Osteoblast (primary cell): Measurements from ENCODE around the gene ZNF467. TPM values are rescaled to one million over a fixed set of nuclear protein-coding genes. Genes with fewer than 3 reads are reported as not detected.

Experiments used
- DNase-seq: peaks from one replicate; pipeline ENCODE4 v3.0.0; 2011; ENCODE audit warnings: low spot score, mixed read lengths; ENCODE audit not compliant: insufficient read length; ENCODE audit errors: missing footprints
- H2AFZ ChIP-seq: 2 replicates; pipeline ENCODE4 v1.6.0; 2011; ENCODE audit warnings: mild to moderate bottlenecking, low read length
- H3K27ac ChIP-seq: 2 replicates; pipeline ENCODE4 v1.5.1; 2011; ENCODE audit warnings: mild to moderate bottlenecking, low read depth, low read length, moderate library complexity
- H3K27me3 ChIP-seq: 2 replicates; pipeline ENCODE4 v1.6.0; 2012; ENCODE audit warnings: mild to moderate bottlenecking, control low read depth, inconsistent platforms, low read length, moderate library complexity; ENCODE audit not compliant: insufficient read depth
- H3K36me3 ChIP-seq: 2 replicates; pipeline ENCODE4 v1.5.1; 2011; ENCODE audit warnings: mild to moderate bottlenecking, low read length, control low read depth, moderate library complexity; ENCODE audit not compliant: insufficient read depth
- H3K4me1 ChIP-seq: 2 replicates; pipeline ENCODE4 v1.5.1; 2011; ENCODE audit warnings: mild to moderate bottlenecking, low read length, control low read depth, moderate library complexity; ENCODE audit not compliant: insufficient read depth
- H3K4me2 ChIP-seq: 2 replicates; pipeline ENCODE4 v1.6.0; 2011; ENCODE audit warnings: mild to moderate bottlenecking, low read length; ENCODE audit not compliant: insufficient read depth
- H3K4me3 ChIP-seq: fragments of 200-600 bp; sonication (generic); 3 replicates; pipeline ENCODE4 v1.5.1; 2012; ENCODE audit warnings: mild to moderate bottlenecking, low read length, inconsistent platforms; ENCODE audit not compliant: insufficient read depth
- H3K79me2 ChIP-seq: 2 replicates; pipeline ENCODE4 v1.6.0; 2012; ENCODE audit warnings: mild to moderate bottlenecking, low read length, control low read depth, inconsistent platforms; ENCODE audit not compliant: insufficient read depth
- H3K9me3 ChIP-seq: 2 replicates; pipeline ENCODE4 v1.5.1; 2011; ENCODE audit warnings: low read depth, low read length, control low read depth
- H4K20me1 ChIP-seq: 2 replicates; pipeline ENCODE4 v1.6.0; 2012; ENCODE audit warnings: mild to moderate bottlenecking, low read length, control low read depth; ENCODE audit not compliant: insufficient read depth
- total RNA-seq: library from RNA; depleted of rRNA; stranded (reverse); fragments of >200 nt; gene quantifications from 2 replicates; pipeline ENCODE4 v1.2.3, GENCODE V29; 2012
- TF ChIP-seq, protein P1 (sequence below): IDR thresholded peaks from 2 replicates; pipeline ENCODE4 v1.5.1; 2011; ENCODE audit warnings: mild to moderate bottlenecking, low read depth, low read length, moderate library complexity; ENCODE audit errors: extremely low read depth

ZNF467 gene
- total RNA-seq, 1 donor = not detected

DNA sequence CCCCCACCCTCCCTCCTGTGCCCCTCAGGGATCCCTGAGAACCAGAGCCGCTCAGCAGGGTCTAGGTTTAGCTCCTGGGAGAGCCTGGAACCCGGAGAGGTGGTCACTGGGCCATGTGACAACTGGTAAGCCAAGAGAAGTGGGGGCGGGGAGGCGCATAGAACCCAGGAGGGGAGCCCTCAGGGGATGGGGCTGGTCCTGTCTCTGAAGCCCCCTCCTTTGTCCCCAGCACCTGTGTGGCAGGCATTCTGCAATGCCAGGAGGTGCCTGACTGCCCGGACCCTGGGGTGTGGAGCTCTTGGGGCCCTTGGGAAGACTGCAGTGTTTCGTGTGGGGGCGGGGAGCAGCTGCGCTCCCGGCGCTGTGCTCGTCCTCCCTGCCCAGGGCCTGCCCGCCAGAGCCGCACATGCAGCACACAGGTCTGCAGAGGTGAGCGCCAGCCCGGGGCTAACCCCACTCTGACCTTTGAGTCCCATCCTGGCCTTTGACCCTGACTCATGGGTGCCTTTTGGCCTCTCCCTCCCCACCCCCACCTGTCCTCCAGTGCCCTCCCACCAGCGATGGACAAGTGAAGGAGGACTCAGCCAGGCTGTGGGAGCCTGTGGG is 42.4 kb upstream of the ZNF467 start:
- Histone ChIP-seq H3K27ac (no peak overlapping the region), H3K27me3 (no peaks in the 10 kb centered on the region), H3K79me2 (no peaks in the 10 kb centered on the region), H3K36me3 (no peaks in the 10 kb centered on the region), H2AFZ (no peak overlapping the region), H3K9me3 (no peaks in the 10 kb centered on the region), H3K4me1 (no peaks in the 10 kb centered on the region), H4K20me1 (no peaks in the 10 kb centered on the region), H3K4me2 (no peak overlapping the region), H3K4me3 (no peak overlapping the region)
- TF ChIP-seq, protein P1, sequence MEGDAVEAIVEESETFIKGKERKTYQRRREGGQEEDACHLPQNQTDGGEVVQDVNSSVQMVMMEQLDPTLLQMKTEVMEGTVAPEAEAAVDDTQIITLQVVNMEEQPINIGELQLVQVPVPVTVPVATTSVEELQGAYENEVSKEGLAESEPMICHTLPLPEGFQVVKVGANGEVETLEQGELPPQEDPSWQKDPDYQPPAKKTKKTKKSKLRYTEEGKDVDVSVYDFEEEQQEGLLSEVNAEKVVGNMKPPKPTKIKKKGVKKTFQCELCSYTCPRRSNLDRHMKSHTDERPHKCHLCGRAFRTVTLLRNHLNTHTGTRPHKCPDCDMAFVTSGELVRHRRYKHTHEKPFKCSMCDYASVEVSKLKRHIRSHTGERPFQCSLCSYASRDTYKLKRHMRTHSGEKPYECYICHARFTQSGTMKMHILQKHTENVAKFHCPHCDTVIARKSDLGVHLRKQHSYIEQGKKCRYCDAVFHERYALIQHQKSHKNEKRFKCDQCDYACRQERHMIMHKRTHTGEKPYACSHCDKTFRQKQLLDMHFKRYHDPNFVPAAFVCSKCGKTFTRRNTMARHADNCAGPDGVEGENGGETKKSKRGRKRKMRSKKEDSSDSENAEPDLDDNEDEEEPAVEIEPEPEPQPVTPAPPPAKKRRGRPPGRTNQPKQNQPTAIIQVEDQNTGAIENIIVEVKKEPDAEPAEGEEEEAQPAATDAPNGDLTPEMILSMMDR = no peak
- DNase-seq = no peak

DNA sequence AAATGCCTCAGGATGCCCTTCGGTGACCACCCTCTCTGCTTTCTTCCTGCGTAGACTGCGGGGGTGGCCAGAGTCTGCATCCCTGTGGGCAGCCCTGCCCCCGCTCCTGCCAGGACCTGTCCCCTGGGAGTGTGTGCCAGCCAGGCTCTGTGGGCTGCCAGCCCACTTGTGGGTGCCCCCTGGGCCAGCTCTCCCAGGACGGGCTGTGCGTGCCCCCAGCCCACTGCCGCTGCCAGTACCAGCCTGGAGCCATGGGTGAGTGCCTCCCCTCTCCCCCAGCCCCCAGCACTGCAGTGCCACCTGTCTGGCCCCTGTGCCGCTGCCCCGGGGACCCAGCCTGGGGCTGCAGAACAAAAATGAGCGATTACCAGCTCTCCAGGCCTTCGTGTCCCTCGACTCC is 41.7 kb upstream of the ZNF467 start:
- no peak overlapping the region for H2AFZ ChIP-seq
- TF ChIP-seq, protein P1 = no peak
- H3K27me3 ChIP-seq = no peaks in the 10 kb centered on the region
- H4K20me1 ChIP-seq = no peaks in the 10 kb centered on the region
- H3K4me1 ChIP-seq = no peaks in the 10 kb centered on the region
- H3K36me3 ChIP-seq = no peaks in the 10 kb centered on the region
- H3K79me2 ChIP-seq = no peaks in the 10 kb centered on the region
- no peak overlapping the region for H3K27ac ChIP-seq
- no peak overlapping the region for H3K4me2 ChIP-seq
- H3K9me3 ChIP-seq = no peaks in the 10 kb centered on the region
- no peak for DNase-seq
- no peak overlapping the region for H3K4me3 ChIP-seq

DNA sequence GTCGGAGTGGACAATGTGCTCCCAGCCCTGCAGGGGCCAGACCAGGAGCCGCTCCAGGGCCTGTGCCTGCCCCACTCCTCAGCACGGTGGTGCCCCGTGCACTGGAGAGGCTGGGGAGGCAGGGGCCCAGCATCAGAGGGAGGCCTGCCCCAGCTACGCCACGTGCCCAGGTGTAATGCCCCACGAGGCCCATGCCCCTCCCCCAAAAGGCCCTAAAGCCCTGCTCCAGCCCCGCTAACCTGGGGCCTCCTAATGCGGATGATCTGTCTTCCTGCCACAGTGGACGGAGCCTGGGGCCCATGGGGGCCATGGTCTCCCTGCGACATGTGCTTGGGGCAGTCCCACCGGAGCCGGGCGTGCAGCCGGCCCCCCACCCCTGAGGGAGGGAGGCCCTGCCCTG is 41.1 kb upstream of the ZNF467 start:
- H3K9me3 ChIP-seq = no peaks in the 10 kb centered on the region
- no peak for DNase-seq
- H3K4me1 ChIP-seq = no peaks in the 10 kb centered on the region
- no peak overlapping the region for H3K27ac ChIP-seq
- H3K4me2 ChIP-seq = no peak overlapping the region
- H3K4me3 ChIP-seq = no peak overlapping the region
- H3K79me2 ChIP-seq = no peaks in the 10 kb centered on the region
- H2AFZ ChIP-seq = no peak overlapping the region
- no peaks in the 10 kb centered on the region for H3K36me3 ChIP-seq
- H3K27me3 ChIP-seq = no peaks in the 10 kb centered on the region
- H4K20me1 ChIP-seq = no peaks in the 10 kb centered on the region
- TF ChIP-seq, protein P1 = no peak

DNA sequence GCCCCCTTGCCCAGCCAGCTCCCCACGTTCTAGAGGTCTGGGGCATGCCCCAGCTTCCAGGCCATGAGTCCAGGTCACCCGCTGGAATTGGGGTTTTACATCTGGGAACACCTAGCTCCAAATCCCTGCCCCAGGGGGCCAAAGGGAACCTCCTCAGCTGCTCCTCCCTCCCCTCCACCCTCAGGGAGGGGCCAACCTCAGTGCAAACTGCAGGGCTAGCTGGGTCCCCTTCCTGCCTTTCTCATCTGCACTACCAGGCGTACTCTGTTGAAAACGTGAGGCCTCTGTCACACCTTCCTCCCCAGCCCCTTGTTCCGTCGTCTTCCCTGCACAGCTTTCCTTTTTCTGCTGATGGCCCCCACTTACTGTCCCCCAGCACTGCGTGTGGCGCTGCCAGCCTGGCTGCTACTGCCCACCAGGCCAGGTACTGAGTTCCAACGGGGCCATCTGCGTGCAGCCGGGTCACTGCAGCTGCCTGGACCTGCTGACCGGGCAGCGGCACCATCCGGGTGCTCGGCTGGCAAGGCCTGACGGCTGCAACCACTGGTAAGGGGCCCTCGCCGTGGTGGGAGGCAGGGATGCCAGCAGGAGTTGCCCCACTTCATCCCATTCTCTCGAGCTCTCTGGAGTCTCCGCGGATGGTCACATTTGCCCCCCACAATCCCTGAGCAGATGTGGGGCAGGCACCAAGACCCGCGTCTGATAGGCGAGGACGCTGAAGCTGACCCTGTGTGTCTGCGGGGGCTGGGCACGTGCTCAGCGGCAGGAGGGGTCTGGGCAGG is 40.1 kb upstream of the ZNF467 start:
- no peak overlapping the region for H3K27ac ChIP-seq
- no peak overlapping the region for H3K4me2 ChIP-seq
- no peaks in the 10 kb centered on the region for H3K9me3 ChIP-seq

More for the DNA sequence above, 40.1 kb upstream of the ZNF467 start:
- H2AFZ ChIP-seq = no peak overlapping the region
- no peaks in the 10 kb centered on the region for H3K27me3 ChIP-seq
- TF ChIP-seq, protein P1 = no peak
- H3K79me2 ChIP-seq = no peaks in the 10 kb centered on the region
- no peaks in the 10 kb centered on the region for H4K20me1 ChIP-seq
- no peaks in the 10 kb centered on the region for H3K36me3 ChIP-seq
- no peak for DNase-seq
- H3K4me3 ChIP-seq = no peak overlapping the region
- no peaks in the 10 kb centered on the region for H3K4me1 ChIP-seq
